KG1 (cell line): Measurements from ENCODE around the gene SLC25A44.
A peak's percentile ranks its signal among the peaks of the same experiment; 100 is the strongest.

Experiments
- DNase-seq: peaks from one replicate; lab custom pipeline; 2025; lab: John Stamatoyannopoulos, UW

The SLC25A44 gene

DNA sequence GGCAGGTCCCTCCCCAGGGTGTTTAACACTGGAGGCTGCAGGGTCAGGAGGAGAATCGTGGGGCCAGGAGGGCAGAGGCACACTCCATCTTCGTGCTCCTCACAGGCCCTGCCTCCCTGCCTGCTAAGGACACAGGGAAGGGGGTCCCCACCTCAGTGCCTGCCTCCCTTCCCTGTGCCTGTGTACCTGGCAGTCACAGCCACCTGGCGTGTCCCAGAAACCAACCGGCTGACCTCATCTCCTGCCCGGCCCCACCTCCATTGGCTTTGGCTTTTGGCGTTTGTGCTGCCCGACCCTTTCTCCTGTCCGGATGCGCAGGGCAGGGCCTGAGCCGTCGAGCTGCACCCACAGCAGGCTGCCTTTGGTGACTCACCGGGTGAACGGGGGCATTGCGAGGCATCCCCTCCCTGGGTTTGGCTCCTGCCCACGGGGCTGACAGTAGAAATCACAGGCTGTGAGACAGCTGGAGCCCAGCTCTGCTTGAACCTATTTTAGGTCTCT, 47.5 kb downstream of the SLC25A44 start:
- DNase-seq = no peak

- DNase-seq = no peak
These were observed 48.0 kb downstream of the SLC25A44 start, which contains the start of gene BGLAP for GRCh38 chr1:156241926-156242325. TSS of gene BGLAP (plus strand) at chr1:156242184. CDS start at chr1:156242232, 48 bp downstream.

- DNase-seq = no peak
These were observed 48.8 kb downstream of the SLC25A44 start for GRCh38 chr1:156242738-156243137.

DNA sequence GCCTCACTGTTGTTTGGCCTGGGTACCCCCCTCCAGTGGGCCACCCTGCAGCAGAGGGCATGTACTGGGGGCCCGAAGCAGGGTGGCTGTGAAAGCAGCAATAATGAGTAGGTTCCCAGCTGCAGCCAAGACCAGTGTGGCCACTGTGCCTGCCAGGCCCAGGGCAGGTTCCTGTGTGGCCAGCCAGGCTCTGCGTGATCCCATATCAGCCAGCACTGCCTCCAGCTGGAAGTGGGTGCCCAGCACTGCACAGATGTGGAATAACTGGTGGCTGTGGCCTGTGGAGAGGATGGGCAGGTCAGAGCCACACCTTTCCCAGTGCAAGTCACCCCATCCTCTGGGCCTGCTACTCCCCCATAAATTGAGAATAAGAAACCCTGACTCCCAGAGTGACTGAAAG, 50.2 kb downstream of the SLC25A44 start:
- DNase-seq = no peak

GRCh38 chr1:156244712-156245111, 50.8 kb downstream of the SLC25A44 start:
- no peak for DNase-seq

DNA sequence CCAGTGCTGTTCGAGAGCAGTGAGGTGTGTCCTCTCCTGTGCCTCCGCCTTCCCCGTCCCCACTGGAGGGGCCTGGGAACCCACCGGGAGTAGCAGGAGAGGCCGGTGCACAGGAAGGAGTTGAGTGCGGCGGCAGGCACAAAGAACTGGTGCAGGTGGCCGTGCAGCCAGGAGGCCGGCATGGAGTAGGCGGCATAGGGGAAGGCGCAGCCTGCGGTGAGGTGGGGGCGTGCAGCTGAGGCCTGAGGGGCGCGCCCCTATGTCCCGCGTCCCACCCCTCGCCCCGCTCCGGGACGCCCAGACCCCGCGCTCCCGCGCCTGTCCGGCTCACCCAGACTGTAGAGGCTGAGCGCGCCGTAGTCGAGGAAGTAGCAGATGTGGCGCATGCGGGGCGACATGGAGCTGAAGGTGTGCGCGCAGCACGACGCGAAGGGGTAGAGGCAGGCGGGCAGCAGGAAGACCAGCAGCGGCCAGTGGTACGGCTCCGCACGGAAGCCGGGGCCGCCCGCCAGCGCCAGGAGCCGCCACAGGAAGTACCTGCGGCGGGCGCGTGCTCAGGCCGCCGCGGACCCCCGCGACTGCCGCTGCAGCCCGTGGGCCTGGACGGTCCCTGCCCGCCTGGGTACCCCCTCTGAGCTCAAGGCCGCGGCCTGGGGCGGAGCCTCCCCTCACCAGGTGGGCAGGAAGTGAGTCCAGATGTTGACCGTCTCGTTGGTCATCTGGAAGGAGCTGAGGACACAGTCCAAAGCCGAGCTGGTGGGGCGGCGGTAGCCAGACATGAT, 51.7 kb downstream of the SLC25A44 start:
- no peak for DNase-seq

- no peak for DNase-seq
These were observed 52.4 kb downstream of the SLC25A44 start for GRCh38 chr1:156246241-156246780.

- DNase-seq = no peak
These were observed 53.0 kb downstream of the SLC25A44 start for GRCh38 chr1:156246781-156247459.

GRCh38 chr1:156247460-156248322, 53.8 kb downstream of the SLC25A44 start, which contains the start of gene PAQR6:
TSS of gene PAQR6 (minus strand) at chr1:156248056. CDS start at chr1:156246731, 1,325 bp downstream.
- DNase-seq = no peak

- DNase-seq = no peak
These were observed 54.4 kb downstream of the SLC25A44 start for GRCh38 chr1:156248323-156248683.

- no peak for DNase-seq
These were observed 55.7 kb downstream of the SLC25A44 start for GRCh38 chr1:156249593-156249992.

- DNase-seq = peak; percentile 40
These were observed 57.6 kb downstream of the SLC25A44 start for GRCh38 chr1:156251527-156251926.

DNA sequence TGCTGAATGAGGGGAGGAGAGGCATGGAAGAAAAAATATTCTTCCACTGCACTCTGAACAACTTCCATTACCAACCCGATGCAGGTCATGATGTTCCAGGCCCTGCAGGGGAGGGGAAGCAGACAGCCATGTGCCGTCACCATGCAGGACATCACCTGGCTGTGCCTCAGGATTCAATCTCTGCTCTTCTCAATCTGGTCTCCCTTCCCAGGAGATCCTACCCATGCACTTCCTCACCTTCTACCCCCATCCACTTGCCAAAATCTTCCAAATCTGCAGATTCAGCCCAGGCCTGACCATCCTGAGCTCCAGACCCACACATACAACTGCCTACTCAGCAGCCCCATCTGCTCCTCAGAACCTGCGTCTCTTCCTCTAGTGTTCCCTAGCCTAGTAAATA, 59.7 kb downstream of the SLC25A44 start:
- DNase-seq = no peak

DNA sequence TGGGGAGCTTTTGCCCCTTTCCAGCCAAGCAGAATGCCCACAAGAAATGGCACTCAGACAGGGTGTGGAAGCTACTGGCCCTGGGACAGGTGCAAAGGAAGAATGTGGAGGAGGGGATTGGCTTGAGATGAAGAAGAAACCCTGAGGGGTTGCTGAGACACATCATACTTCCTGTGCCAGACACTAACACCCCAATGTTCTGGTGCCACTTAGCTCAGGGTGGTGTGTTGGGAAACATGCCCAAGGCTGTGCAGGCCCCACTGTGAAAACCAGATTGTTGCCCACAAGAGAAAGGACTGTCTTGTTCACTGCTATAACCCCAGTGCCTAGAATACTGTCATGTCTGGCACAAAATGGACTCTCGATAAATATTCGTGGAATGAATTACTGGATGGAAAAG, 63.8 kb downstream of the SLC25A44 start:
- DNase-seq = no peak

DNA sequence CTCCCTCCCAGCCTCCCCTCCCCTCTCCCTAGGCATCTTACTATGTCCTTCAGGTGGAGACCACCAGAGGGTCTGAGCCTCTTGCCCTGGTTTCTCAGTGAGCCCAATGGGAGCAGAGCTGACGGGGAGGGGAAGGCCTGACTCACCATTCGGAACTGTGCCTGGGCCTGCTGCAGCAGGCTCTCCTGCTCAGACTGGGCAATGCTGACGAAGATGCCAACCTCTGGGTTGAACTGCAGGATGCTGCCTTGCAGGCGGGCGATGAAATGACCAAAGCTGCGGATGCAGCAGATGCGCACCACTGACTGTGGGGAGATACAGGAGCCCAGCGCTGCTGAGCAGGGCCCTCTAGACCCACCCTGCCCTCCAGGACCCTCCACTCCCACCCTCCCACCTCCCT, 65.0 kb downstream of the SLC25A44 start:
- DNase-seq = no peak

DNA sequence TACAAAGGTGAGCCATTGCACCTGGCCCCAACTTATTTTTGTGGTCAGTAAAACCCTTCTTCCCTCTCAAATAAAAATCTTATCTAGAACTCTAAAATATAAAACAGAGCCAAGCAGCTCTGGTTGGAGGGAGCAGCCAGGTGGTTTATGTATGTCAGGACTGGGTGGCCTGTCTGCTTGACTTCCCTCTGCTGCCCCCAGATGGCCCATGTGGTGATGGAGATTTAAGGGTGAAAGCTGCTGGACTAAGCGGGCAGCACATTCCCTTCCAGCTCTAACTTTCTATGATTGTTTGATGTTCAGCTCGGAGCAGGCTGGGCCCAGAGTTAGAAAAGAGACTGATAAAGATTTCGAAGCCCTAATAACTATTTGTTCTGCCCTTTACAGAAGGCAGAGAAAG, 65.9 kb downstream of the SLC25A44 start:
- no peak for DNase-seq

DNA sequence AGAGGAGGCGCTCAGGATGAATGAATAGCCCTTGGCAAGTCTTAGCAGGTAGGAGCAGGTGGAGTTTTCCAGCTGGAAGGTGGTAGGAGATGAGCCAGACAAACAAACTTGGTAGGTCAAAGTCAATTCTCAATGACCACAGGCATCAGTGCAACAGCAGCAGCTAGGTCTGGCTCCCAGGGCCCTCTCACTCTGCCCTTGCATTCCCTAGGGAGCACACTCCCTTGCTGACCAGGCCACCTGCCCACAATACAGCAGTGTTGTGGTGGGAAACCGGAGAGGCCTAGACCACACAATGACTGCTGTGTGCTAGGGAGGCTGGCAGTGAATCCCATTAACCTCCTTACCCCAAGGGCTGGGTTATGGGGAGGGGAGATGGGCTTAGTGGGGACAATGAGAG, 67.0 kb downstream of the SLC25A44 start:
- DNase-seq = no peak
